Measurements from ENCODE around the gene ATP1A1. TPM values are rescaled to one million over a fixed set of nuclear protein-coding genes. Genes with fewer than 3 reads are reported as not detected.

The ATP1A1 gene
- total and polyA plus RNA-seq, 2 donors (not counting 1 experiment from before 2014, with no cell fraction given), result 58.9 to 107 TPM

- Histone ChIP-seq H3K79me2 (ENCODE audit: control insufficient read depth, insufficient read depth, low read length) (no peaks in the 10 kb centered on the region), H3K9me3 (ENCODE audit: control extremely low read depth in 1 of 3, control insufficient read depth in 2 of 3, insufficient read depth in 1 of 3, low read length in 2 of 3) (no peaks in the 10 kb centered on the region), H3K4me3 (ENCODE audit: control extremely low read depth in 1 of 5, extremely low read depth in 1 of 5, insufficient read depth in 1 of 5, low read depth in 2 of 5, low read length in 4 of 5) (no peak overlapping the region), H3K27me3 (replicated peaks in 1 of 4; ENCODE audit: control extremely low read depth in 1 of 4, control insufficient read depth in 3 of 4, insufficient read depth in 4 of 4, low read length in 3 of 4) (peaks cover 0 to 5% (median 0%) of the 10 kb centered on the region in 4 experiments), H3K9ac (ENCODE audit: low read length) (no peak overlapping the region), H3K36me3 (replicated peaks in 1 of 2; ENCODE audit: control extremely low read depth in 1 of 2, control insufficient read depth in 1 of 2, extremely low read depth in 1 of 2, insufficient read depth in 2 of 2, low read length in 1 of 2) (no peaks in the 10 kb centered on the region), H3K4me1 (ENCODE audit: control insufficient read depth in 2 of 2, insufficient read depth in 2 of 2, low read length in 2 of 2) (no peaks in the 10 kb centered on the region), H3K27ac (ENCODE audit: low read length in 2 of 2) (no peak overlapping the region), H3K4me2 (replicated peaks; ENCODE audit: low read depth, low read length, poor library complexity, severe bottlenecking) (no peak overlapping the region), H2AFZ (ENCODE audit: insufficient read depth, low read depth, low read length, poor library complexity, severe bottlenecking) (no peak overlapping the region), H4K20me1 (ENCODE audit: control insufficient read depth, insufficient read depth, low read length, poor library complexity, severe bottlenecking) (no peaks in the 10 kb centered on the region)
- ATAC-seq (ENCODE audit: low read depth), result no peak
- H3K27ac Mint-ChIP-seq, result no peak overlapping the region
- 85% methylated on average over 2 of the region's 3 CpGs for WGBS (ENCODE audit: insufficient coverage)
- intact Hi-C loops (cut with micrococcal nuclease), result no loop called here
- CTCF ChIA-PET, result no interaction called here
- TF ChIP-seq EZH2 (IDR thresholded peaks at IDR 0.05; ENCODE audit: borderline replicate concordance, insufficient read depth, low read depth, low read length, poor library complexity, severe bottlenecking), result no peak
- no peak for TF ChIP-seq CTCF (IDR thresholded peaks at IDR 0.05)
- no peak for DNase-seq
- no peaks in the 10 kb centered on the region for H3K4me1 Mint-ChIP-seq
- H3K9me3 Mint-ChIP-seq (ENCODE audit: insufficient read depth), result no peaks in the 10 kb centered on the region
- H3K27me3 Mint-ChIP-seq, result no peaks in the 10 kb centered on the region
- POLR2A ChIA-PET, result no interaction called here
- H3K4me3 Mint-ChIP-seq, result no peak overlapping the region
Observed at GRCh38 chr1:116432655-116433265, 59.7 kb downstream of the ATP1A1 start.

GRCh38 chr1:116433275-116434257 is 60.5 kb downstream of the ATP1A1 start:
- intact Hi-C loops (cut with micrococcal nuclease), result no loop called here
- ChIA-PET CTCF (no interaction called here), POLR2A (no interaction called here)
- Mint-ChIP-seq H3K9me3 (ENCODE audit: insufficient read depth) (no peaks in the 10 kb centered on the region), H3K4me1 (no peaks in the 10 kb centered on the region), H3K27me3 (no peaks in the 10 kb centered on the region), H3K4me3 (no peak overlapping the region), H3K27ac (no peak overlapping the region)
- Histone ChIP-seq H3K36me3 (replicated peaks in 1 of 2; ENCODE audit: control extremely low read depth in 1 of 2, control insufficient read depth in 1 of 2, extremely low read depth in 1 of 2, insufficient read depth in 2 of 2, low read length in 1 of 2) (no peaks in the 10 kb centered on the region), H3K4me2 (replicated peaks; ENCODE audit: low read depth, low read length, poor library complexity, severe bottlenecking) (no peak overlapping the region), H3K27ac (ENCODE audit: low read length in 2 of 2) (no peak overlapping the region), H3K9ac (ENCODE audit: low read length) (no peak overlapping the region), H3K4me1 (ENCODE audit: control insufficient read depth in 2 of 2, insufficient read depth in 2 of 2, low read length in 2 of 2) (no peaks in the 10 kb centered on the region), H3K79me2 (ENCODE audit: control insufficient read depth, insufficient read depth, low read length) (no peaks in the 10 kb centered on the region), H2AFZ (ENCODE audit: insufficient read depth, low read depth, low read length, poor library complexity, severe bottlenecking) (no peak overlapping the region), H3K27me3 (replicated peaks in 1 of 4; ENCODE audit: control extremely low read depth in 1 of 4, control insufficient read depth in 3 of 4, insufficient read depth in 4 of 4, low read length in 3 of 4) (peaks cover 0 to 2% (median 0%) of the 10 kb centered on the region in 4 experiments), H4K20me1 (ENCODE audit: control insufficient read depth, insufficient read depth, low read length, poor library complexity, severe bottlenecking) (no peaks in the 10 kb centered on the region), H3K9me3 (ENCODE audit: control extremely low read depth in 1 of 3, control insufficient read depth in 2 of 3, insufficient read depth in 1 of 3, low read length in 2 of 3) (no peaks in the 10 kb centered on the region), H3K4me3 (ENCODE audit: control extremely low read depth in 1 of 5, extremely low read depth in 1 of 5, insufficient read depth in 1 of 5, low read depth in 2 of 5, low read length in 4 of 5) (no peak overlapping the region)
- ATAC-seq (ENCODE audit: low read depth), result no peak
- WGBS (ENCODE audit: insufficient coverage), result 90% methylated on average over 11 of the region's 13 CpGs
- TF ChIP-seq CTCF (IDR thresholded peaks at IDR 0.05), result no peak
- TF ChIP-seq EZH2 (IDR thresholded peaks at IDR 0.05; ENCODE audit: borderline replicate concordance, insufficient read depth, low read depth, low read length, poor library complexity, severe bottlenecking), result no peak
- no peak for DNase-seq
